Midbrain (tissue), 1 donor: ENCODE measurements around the gene SHLD1.

Experiments used
- DNase-seq: peaks from one replicate; lab custom pipeline; 2025; lab: John Stamatoyannopoulos, UW

The SHLD1 gene

DNA sequence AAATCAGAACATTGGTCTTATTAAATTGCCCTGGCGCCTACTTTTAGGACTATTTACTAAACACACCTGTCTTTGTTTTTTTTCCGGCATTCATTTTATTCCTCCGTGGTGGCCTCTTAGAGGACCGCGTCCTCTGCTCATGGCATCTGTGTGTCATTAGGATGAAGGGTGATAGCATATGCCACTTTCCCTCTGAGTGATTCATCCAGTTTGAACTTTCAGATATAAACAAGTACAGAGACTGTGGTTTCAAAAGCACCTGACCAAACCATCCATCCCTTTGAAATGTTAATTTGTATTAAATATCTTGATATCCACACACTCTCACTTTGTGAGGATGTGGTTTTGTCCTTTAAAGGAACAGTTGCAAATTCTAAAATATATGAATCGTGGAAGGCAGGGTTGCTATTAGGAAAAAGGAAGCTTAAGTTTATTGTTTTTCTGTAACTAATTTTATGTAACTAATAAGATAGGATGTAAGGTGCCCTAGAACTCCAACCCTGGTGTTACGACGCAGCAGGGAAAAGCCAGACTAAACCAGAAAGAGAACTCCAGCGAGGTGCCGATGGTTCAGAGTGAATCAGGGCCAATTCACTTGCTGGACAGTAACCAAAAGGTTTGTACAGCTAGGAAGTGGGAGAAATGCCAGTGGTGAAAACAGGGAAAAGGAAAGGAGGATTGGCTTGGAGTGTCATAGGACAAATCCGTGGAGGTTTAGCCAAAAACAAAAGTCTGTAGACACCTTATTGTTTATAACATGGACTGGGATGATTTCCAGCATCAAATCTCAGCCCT lies 98.7 kb downstream of the SHLD1 start:
- no peak for DNase-seq

DNA sequence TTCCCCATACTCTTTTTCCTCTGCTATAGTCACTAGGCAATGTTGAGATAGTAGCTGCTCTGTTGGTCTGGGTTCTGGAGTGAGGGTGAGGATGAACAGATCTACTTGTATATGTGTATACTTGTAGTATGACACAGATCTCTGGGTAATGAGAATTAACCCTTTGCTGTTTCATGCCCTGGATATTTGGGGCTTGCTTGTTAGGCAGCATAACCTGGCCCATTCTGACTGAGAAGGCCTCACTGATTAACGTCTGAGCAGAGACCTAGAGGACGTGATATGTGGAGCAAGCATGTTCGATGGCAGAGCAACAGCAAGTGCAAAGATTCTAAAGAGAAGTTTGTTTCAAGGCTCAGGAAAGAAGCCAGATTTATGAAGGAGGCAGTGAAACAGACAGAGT lies 105.7 kb downstream of the SHLD1 start:
- no peak for DNase-seq

- no peak for DNase-seq
These were observed 109.4 kb downstream of the SHLD1 start for GRCh38 chr20:5859608-5860007.

GRCh38 chr20:5862703-5863039 lies 112.5 kb downstream of the SHLD1 start:
- DNase-seq = no peak

GRCh38 chr20:5863040-5863833 lies 113.0 kb downstream of the SHLD1 start:
- no peak for DNase-seq

GRCh38 chr20:5864428-5864827 lies 114.2 kb downstream of the SHLD1 start:
- DNase-seq = no peak

- DNase-seq = no peak
These were observed 114.8 kb downstream of the SHLD1 start for GRCh38 chr20:5864873-5865587.

DNA sequence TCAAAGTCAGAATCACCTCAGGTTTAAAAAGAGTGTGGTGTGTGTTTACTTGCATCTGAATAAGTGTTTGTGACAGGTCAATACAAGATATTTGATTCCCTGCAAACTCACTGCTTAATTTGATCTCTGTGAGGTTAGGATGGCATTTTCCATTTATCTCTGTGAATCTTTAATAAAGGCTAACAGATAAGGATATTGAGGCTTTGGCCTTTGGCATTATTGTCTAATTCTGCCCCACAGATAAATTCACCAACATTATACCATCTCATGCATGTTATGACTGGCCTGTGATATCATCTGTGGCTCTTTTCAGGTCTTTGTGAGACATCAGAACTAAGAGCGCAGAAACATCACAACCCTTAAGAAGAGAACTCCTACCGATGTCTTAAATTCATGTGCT lies 115.4 kb downstream of the SHLD1 start:
- no peak for DNase-seq

- no peak for DNase-seq
These were observed 120.4 kb downstream of the SHLD1 start for GRCh38 chr20:5870568-5870981.

GRCh38 chr20:5871459-5872410 lies 121.5 kb downstream of the SHLD1 start:
- no peak for DNase-seq

- DNase-seq = no peak
These were observed 126.9 kb downstream of the SHLD1 start for GRCh38 chr20:5877128-5877527.

DNA sequence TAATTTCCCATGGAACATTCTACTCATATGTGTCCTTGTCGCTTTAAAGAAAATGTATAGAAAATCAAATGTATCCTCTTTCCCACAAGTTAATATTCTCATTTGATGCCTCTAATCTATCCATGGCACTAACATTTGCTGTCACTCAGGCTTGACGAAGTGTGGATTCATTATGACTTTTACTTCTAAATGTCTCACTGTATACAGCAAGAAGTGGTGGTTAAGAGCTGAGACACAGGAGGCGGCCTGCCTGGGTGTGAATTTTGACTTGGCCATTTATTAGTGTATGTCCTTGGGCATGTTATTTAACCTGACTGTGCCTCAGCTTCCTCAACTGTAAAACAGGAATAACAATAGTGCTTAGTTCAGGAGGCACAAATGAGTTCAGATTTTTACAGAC lies 130.1 kb downstream of the SHLD1 start:
- DNase-seq = no peak

GRCh38 chr20:5881703-5882102 lies 131.5 kb downstream of the SHLD1 start:
- DNase-seq = no peak

- no peak for DNase-seq
These were observed 132.0 kb downstream of the SHLD1 start for GRCh38 chr20:5882166-5882565.

GRCh38 chr20:5884465-5885335 lies 134.5 kb downstream of the SHLD1 start:
- no peak for DNase-seq

GRCh38 chr20:5885866-5886265 lies 135.7 kb downstream of the SHLD1 start:
- no peak for DNase-seq

- DNase-seq = no peak
These were observed 136.6 kb downstream of the SHLD1 start for GRCh38 chr20:5886788-5887187.

- DNase-seq = no peak
These were observed 137.2 kb downstream of the SHLD1 start for GRCh38 chr20:5887386-5887785.

DNA sequence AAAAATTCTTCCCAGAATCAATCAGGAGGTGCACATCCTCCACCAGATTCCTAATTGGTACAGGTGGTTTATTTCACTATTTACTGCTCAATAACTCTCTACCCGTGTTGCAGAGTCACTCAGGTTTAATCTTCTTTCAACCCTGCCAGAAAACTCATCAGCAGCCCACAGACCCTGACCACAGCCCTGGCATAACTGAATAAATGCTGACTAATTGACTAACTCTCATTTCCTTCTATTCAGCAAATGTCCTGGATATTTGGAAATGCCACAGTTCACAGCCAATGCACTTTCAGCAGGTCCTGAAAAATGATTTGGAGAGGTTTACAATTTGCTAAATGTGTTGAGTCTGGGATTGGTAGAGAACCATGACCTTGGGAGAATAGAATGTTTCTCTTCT lies 137.8 kb downstream of the SHLD1 start:
- DNase-seq = no peak

GRCh38 chr20:5890773-5891441 lies 140.7 kb downstream of the SHLD1 start:
- DNase-seq = no peak
